Thyroid gland (tissue), 4 donors: Measurements from ENCODE around the gene FOXN3. TPM values are rescaled to one million over a fixed set of nuclear protein-coding genes. Genes with fewer than 3 reads are reported as not detected.

Experiments
- DNase-seq, 2 donors: peaks; one replicate each; pipeline ENCODE4 v3.0.0-alpha.2; 2019
- H3K27ac ChIP-seq, 3 donors: fragments of 200-600 bp; sonication (generic); 1 replicate in 2 of 3; 2 replicates in 1 of 3; pipeline ENCODE4 v1.5.1; 2016 to 2019; ENCODE audit warnings: mild to moderate bottlenecking in 1 of 3, moderate library complexity in 1 of 3
- H3K27me3 ChIP-seq: fragments of 200-600 bp; sonication (generic); one replicate; pipeline ENCODE4 v1.5.1; 2019
- H3K36me3 ChIP-seq, 2 donors: fragments of 200-600 bp; sonication (generic); one replicate each; pipeline ENCODE4 v1.5.1; 2016 to 2019
- H3K4me1 ChIP-seq, 2 donors: fragments of 200-600 bp; sonication (generic); one replicate each; pipeline ENCODE4 v1.5.1; 2017 to 2019
- H3K4me3 ChIP-seq, 3 donors: fragments of 200-600 bp; sonication (generic); replicated peaks in 1 of 3; 1 replicate in 2 of 3; 2 replicates in 1 of 3; pipeline ENCODE4 v1.5.1; 2016; ENCODE audit warnings: mild to moderate bottlenecking in 1 of 3
- H3K9me3 ChIP-seq: fragments of 200-600 bp; sonication (generic); one replicate; pipeline ENCODE4 v1.5.1; 2017
- CTCF ChIP-seq, 6 experiments: fragments of 200-600 bp in 3 of 6; fragments of 450-650 bp in 3 of 6; sonication (generic) in 3 of 6; IDR thresholded peaks; one replicate each; pipeline ENCODE4 v1.5.1; 2016 to 2019; ENCODE audit warnings: antibody characterized with exemption in 6 of 6, mild to moderate bottlenecking in 2 of 6, inconsistent platforms in 1 of 6, moderate library complexity in 1 of 6
- POLR2A ChIP-seq, 2 donors: fragments of 450-650 bp; IDR thresholded peaks; one replicate each; pipeline ENCODE4 v1.6.1; 2017; ENCODE audit warnings: antibody characterized with exemption in 2 of 2, mild to moderate bottlenecking in 2 of 2, moderate library complexity in 1 of 2
- WGBS, 2 donors: methylation state at CpG; one replicate each; pipeline ENCODE4 v1.1.5; 2017; 5-methylcytosine and 5-hydroxymethylcytosine counted together
- intact Hi-C: fragments of 100-400 bp; cut with DNase I; formaldehyde crosslinking; loops from one replicate; pipeline ENCODE4 v1.15.1; 2023
- total RNA-seq, 4 donors: library from RNA; depleted of rRNA; stranded (reverse); fragments of >200 nt; gene quantifications; one replicate each; pipeline ENCODE4 v1.2.3, GENCODE V29; 2016

Gene FOXN3
- total RNA-seq, 4 donors from 2014 or later, result 38.7 to 70.1 (median 43.1) TPM

DNA sequence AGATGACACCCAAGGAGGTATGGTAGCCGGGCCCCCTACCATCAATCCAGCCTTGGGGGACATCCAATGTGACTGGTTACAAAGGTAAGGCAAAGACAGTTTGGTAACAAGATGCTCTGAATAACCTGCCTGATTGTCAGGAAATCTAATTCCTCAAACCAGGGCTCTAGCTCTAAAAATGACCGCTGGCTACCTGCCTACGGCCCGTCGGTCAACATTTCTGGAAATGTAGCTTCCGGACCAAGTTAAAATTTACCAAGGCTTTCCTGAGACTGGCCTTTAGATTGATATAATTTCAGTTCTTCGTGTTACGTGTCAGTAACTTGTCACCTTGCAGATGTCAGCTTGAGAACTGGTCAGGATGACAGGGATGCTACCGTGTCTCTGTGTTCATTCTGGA is 34.2 kb upstream of the FOXN3 start:
- H3K4me1 ChIP-seq, result no peaks in the 10 kb centered on the region
- H3K4me3 ChIP-seq, result no peak overlapping the region
- 97 to 99% methylated on average over 9 of the region's 9 CpGs for WGBS, 2 donors
- H3K36me3 ChIP-seq, result no peaks in the 10 kb centered on the region
- DNase-seq, result no peak
- no peak for TF ChIP-seq POLR2A (IDR thresholded peaks at IDR 0.05)
- TF ChIP-seq CTCF (IDR thresholded peaks at IDR 0.05), result no peak
- intact Hi-C loops, result no loop called here
- no peak overlapping the region for H3K27ac ChIP-seq
- no peaks in the 10 kb centered on the region for H3K9me3 ChIP-seq
- no peaks in the 10 kb centered on the region for H3K27me3 ChIP-seq

GRCh38 chr14:89447182-89447944 is 30.3 kb upstream of the FOXN3 start:
- Histone ChIP-seq H3K27me3 (no peaks in the 10 kb centered on the region), H3K36me3 (no peaks in the 10 kb centered on the region), H3K9me3 (no peaks in the 10 kb centered on the region), H3K4me1 (peaks cover 0 to 3% of the 10 kb centered on the region in 2 donors), H3K4me3 (no peak overlapping the region), H3K27ac (no peak overlapping the region)
- TF ChIP-seq POLR2A (IDR thresholded peaks at IDR 0.05), result no peak
- no peak for TF ChIP-seq CTCF (IDR thresholded peaks at IDR 0.05)
- 90 to 92% methylated on average over 14 of the region's 14 CpGs for WGBS, 2 donors
- intact Hi-C loops, result no loop called here
- DNase-seq, result no peak

GRCh38 chr14:89445273-89445973 is 28.4 kb upstream of the FOXN3 start:
- no peak for TF ChIP-seq CTCF (IDR thresholded peaks at IDR 0.05)
- TF ChIP-seq POLR2A (IDR thresholded peaks at IDR 0.05), result no peak
- H3K4me1 ChIP-seq, result peaks cover 0 to 3% of the 10 kb centered on the region in 2 donors
- 44 to 70% methylated on average over 4 of the region's 4 CpGs for WGBS, 2 donors
- no peak overlapping the region for H3K27ac ChIP-seq
- H3K9me3 ChIP-seq, result no peaks in the 10 kb centered on the region
- no peak for DNase-seq
- H3K36me3 ChIP-seq, result no peaks in the 10 kb centered on the region
- H3K4me3 ChIP-seq, result no peak overlapping the region
- no peaks in the 10 kb centered on the region for H3K27me3 ChIP-seq
- intact Hi-C loops, result no loop called here

DNA sequence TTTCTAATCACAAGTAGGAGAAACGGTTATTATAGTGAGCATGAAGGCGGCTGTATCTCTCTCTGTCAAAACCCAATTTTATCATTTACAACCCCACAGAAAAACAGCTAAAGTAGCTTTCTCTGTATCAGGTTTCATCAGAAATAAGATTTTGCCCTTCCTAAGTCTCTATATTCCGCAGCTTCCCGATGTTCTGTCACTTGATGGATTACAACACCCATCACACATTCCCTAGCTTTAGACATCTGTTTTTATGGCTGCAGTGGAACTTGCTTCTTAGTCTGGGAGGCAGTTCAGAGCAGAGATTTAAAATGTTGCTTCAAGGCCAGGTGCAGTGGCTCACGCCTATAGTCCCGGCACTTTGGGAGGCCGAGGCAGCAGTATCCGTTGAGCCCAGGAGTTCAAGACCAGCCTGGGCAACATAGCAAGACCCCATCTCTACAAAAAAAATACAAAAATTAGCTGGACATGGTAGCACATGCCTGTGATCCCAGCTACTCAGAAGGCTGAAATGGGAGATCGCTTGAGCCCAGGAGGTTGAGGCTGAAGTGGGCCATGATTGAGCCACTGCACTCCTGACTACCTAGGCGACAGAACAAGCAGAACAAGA is 27.6 kb upstream of the FOXN3 start:
- TF ChIP-seq CTCF (IDR thresholded peaks at IDR 0.05) (no peak), POLR2A (IDR thresholded peaks at IDR 0.05) (no peak)
- Histone ChIP-seq H3K36me3 (no peaks in the 10 kb centered on the region), H3K4me3 (no peak overlapping the region), H3K27me3 (no peaks in the 10 kb centered on the region), H3K4me1 (peaks cover 0 to 3% of the 10 kb centered on the region in 2 donors), H3K9me3 (no peaks in the 10 kb centered on the region), H3K27ac (no peak overlapping the region)
- 85 to 92% methylated on average over 10 of the region's 10 CpGs for WGBS, 2 donors
- intact Hi-C loops, result no loop called here
- no peak for DNase-seq

DNA sequence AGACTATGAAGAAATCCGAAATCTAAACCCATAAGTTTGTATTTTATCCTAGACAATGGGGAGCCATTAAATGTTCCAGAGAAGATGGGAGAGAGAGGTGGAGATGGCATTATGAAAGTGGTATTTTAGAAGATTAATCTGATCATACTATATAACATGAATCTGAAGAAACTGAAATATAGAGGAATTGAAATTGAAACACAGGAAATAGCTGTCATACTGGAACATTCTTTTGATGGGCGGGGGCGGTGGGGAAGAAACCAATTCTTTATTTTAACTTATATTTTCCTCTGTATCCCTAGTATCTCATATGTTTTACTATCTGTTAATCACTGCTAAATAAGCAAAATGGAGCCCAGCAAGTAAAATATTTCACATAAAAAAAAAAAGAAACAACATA is 27.0 kb upstream of the FOXN3 start:
- Histone ChIP-seq H3K4me3 (no peak overlapping the region), H3K27ac (no peak overlapping the region), H3K36me3 (no peaks in the 10 kb centered on the region), H3K9me3 (no peaks in the 10 kb centered on the region), H3K4me1 (peaks cover 0 to 3% of the 10 kb centered on the region in 2 donors), H3K27me3 (no peaks in the 10 kb centered on the region)
- DNase-seq, result no peak
- TF ChIP-seq POLR2A (IDR thresholded peaks at IDR 0.05) (no peak), CTCF (IDR thresholded peaks at IDR 0.05) (no peak)
- 89 to 90% methylated on average over 3 of the region's 3 CpGs for WGBS, 2 donors
- intact Hi-C loops, result no loop called here
